GM19238 (cell line): Measurements from ENCODE around the gene ERRFI1.
"Not testable (repeated sequence)": the region's sequence is repeated elsewhere in the genome, so short reads cannot be mapped to it uniquely, and the experiment has no call there.

Experiments used
- DNase-seq: peaks from one replicate; pipeline ENCODE4 v3.0.0; 2011; ENCODE audit warnings: low spot score; ENCODE audit not compliant: insufficient read length

The ERRFI1 gene

DNA sequence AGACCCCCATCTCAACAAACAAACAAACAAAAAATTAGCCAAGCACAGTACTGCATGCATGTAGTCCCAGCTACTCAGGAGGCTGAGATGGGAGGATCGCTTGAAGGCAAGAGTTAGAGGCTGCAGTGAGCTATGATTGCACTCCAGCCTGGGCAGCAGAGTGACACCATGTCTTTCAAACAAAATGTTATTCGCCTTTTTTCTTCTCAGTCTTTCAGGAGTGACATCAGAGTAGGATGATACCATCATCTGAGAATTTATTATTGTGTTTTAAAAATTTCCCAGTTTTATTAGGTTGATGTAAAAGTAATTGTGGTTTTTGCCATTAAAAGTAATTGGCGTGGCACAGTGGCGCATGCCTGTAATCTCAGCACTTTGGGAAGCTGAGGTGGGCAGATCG is 53.8 kb downstream of the ERRFI1 start:
- no peak for DNase-seq

- DNase-seq: no peak
These were observed 55.1 kb downstream of the ERRFI1 start for GRCh38 chr1:7971024-7971423.

DNA sequence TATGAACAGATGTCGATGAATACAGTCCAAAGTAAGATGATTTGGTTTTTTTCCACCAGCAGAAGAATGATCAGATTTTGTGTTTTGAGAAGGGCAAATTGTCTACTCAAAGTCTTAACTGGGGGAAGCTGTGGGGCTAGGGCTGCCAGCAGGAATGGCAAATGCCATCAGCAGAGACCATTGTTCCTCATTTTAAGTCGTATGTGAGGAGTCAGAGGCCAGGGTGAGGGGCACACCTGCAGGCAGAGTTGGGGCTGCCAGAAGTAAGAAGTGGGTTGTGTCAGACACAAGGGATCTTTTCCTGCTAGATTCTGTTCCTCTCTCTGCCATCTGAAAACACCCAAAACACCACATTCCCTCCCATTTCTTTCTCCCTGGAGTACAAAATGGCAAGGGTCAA is 55.9 kb downstream of the ERRFI1 start:
- DNase-seq: no peak

GRCh38 chr1:7967651-7968050 is 58.5 kb downstream of the ERRFI1 start:
- no peak for DNase-seq

- DNase-seq: no peak
These were observed 58.9 kb downstream of the ERRFI1 start for GRCh38 chr1:7967196-7967595.

- DNase-seq: no peak
These were observed 61.6 kb downstream of the ERRFI1 start for GRCh38 chr1:7964476-7964875.

GRCh38 chr1:7963841-7964240 is 62.3 kb downstream of the ERRFI1 start:
- DNase-seq: not testable (repeated sequence)

GRCh38 chr1:7963378-7963730 is 62.8 kb downstream of the ERRFI1 start:
- DNase-seq: not testable (repeated sequence)

- DNase-seq: no peak
These were observed 63.3 kb downstream of the ERRFI1 start for GRCh38 chr1:7962636-7963377.

GRCh38 chr1:7962014-7962335 is 64.1 kb downstream of the ERRFI1 start:
- peak; percentile 29 for DNase-seq
